A549 (cell line): ENCODE data around the gene PDCD10.

Experiments
- CHD2 ChIP-seq: fragments of 150-350 bp; IDR thresholded peaks from 2 replicates; pipeline ENCODE4 v1.6.1; 2014; ENCODE audit warnings: low read length; ENCODE audit not compliant: partially characterized antibody
- CTCF ChIP-seq: fragments of >200 bp; sonication (Bioruptor Twin); formaldehyde crosslinking; IDR thresholded peaks from 3 replicates; pipeline ENCODE4 v1.5.1; 2016
- ESRRA ChIP-seq: fragments of 150-350 bp; IDR thresholded peaks from 2 replicates; pipeline ENCODE4 v1.6.1; 2014; ENCODE audit warnings: mild to moderate bottlenecking, low read length, borderline replicate concordance
- HOXA7 ChIP-seq: fragments of 250-450 bp; sonication (Bioruptor Pico); IDR thresholded peaks from 2 replicates; pipeline ENCODE4 v1.5.0; 2020; ENCODE audit warnings: mild to moderate bottlenecking, moderate library complexity
- JUN ChIP-seq, 2 experiments: fragments of >200 bp; sonication (Bioruptor Twin); formaldehyde crosslinking; IDR thresholded peaks; 2 replicates in 1 of 2; 3 replicates in 1 of 2; pipeline ENCODE4 v1.6.1; 2016 to 2017
- MYC ChIP-seq: IDR thresholded peaks from 2 replicates; pipeline ENCODE4 v1.6.1; 2012; ENCODE audit warnings: mild to moderate bottlenecking, inconsistent platforms, low read length, improper control_type of control experiment, borderline replicate concordance
- POLR2A ChIP-seq: IDR thresholded peaks from 2 replicates; pipeline ENCODE4 v1.6.1; 2012; ENCODE audit warnings: mild to moderate bottlenecking, low read length
- RAD21 ChIP-seq, 2 experiments: fragments of >200 bp in 1 of 2; sonication (Bioruptor Twin) in 1 of 2; formaldehyde crosslinking in 1 of 2; IDR thresholded peaks in 1 of 2; conservative IDR thresholded peaks in 1 of 2; 2 replicates in 1 of 2; 3 replicates in 1 of 2; pipeline ENCODE4 v1.6.1; 2012 to 2018; ENCODE audit warnings: inconsistent platforms in 1 of 2
- RNF2 ChIP-seq: fragments of 200-600 bp; sonication (generic); IDR thresholded peaks from 2 replicates; pipeline ENCODE4 v1.6.1; 2016; ENCODE audit warnings: low read depth, mild to moderate bottlenecking, antibody characterized with exemption, moderate library complexity, borderline replicate concordance
- TP53 ChIP-seq: fragments of 250-450 bp; sonication (Bioruptor Pico); IDR thresholded peaks from 2 replicates; pipeline ENCODE4 v1.5.0; 2021; ENCODE audit warnings: mild to moderate bottlenecking, moderate library complexity
- USF2 ChIP-seq: fragments of 450-650 bp; IDR thresholded peaks from 2 replicates; pipeline ENCODE4 v1.6.1; 2014; ENCODE audit warnings: antibody characterized with exemption

- TF ChIP-seq CTCF: no peak
- TF ChIP-seq USF2: no peak
- TF ChIP-seq CHD2: no peak
- TF ChIP-seq JUN (IDR thresholded peaks at IDR 0.05): no peak
- no peak for TF ChIP-seq TP53
- no peak for TF ChIP-seq POLR2A
- no peak for TF ChIP-seq RAD21 (conservative IDR thresholded peaks at IDR 0.05 in 1 of 2, IDR thresholded peaks at IDR 0.05 in 1 of 2)
- TF ChIP-seq MYC: no peak
- no peak for TF ChIP-seq HOXA7
- no peak for TF ChIP-seq ESRRA
- no peak for TF ChIP-seq RNF2
These were observed 45.7 kb upstream of the PDCD10 start for GRCh38 chr3:167780214-167780883.
